Hepatocyte (in vitro differentiated cells): Measurements from ENCODE around the gene CASP7. TPM values are rescaled to one million over a fixed set of nuclear protein-coding genes. Genes with fewer than 3 reads are reported as not detected.

Source experiments
- DNase-seq: peaks from one replicate; pipeline ENCODE4 v3.0.0-alpha.2; 2016; ENCODE audit warnings: low spot score
- H2AFZ ChIP-seq: fragments of 200-600 bp; sonication (generic); 2 replicates; pipeline ENCODE4 v1.6.0; 2016; ENCODE audit warnings: antibody characterized with exemption, mild to moderate bottlenecking
- H3K27ac ChIP-seq: fragments of 200-600 bp; sonication (generic); 2 replicates; pipeline ENCODE4 v1.5.1; 2016; ENCODE audit warnings: mild to moderate bottlenecking
- H3K27me3 ChIP-seq: fragments of 200-600 bp; sonication (generic); 2 replicates; pipeline ENCODE4 v1.6.1; 2016
- H3K36me3 ChIP-seq: fragments of 200-600 bp; sonication (generic); replicated peaks from 2 replicates; pipeline ENCODE4 v1.5.1; 2016; ENCODE audit warnings: low read depth; ENCODE audit not compliant: insufficient read depth
- H3K4me1 ChIP-seq: fragments of 200-600 bp; sonication (generic); 2 replicates; pipeline ENCODE4 v1.5.1; 2016; ENCODE audit warnings: mild to moderate bottlenecking, moderate library complexity; ENCODE audit not compliant: insufficient read depth
- H3K4me2 ChIP-seq: fragments of 200-600 bp; sonication (generic); 2 replicates; pipeline ENCODE4 v1.6.0; 2016
- H3K4me3 ChIP-seq: fragments of 200-600 bp; sonication (generic); 2 replicates; pipeline ENCODE4 v1.5.1; 2016; ENCODE audit warnings: mild to moderate bottlenecking
- H3K79me2 ChIP-seq: fragments of 200-600 bp; sonication (generic); 2 replicates; pipeline ENCODE4 v1.6.0; 2017; ENCODE audit warnings: mild to moderate bottlenecking
- H3K9me2 ChIP-seq: fragments of 200-600 bp; sonication (generic); replicated peaks from 2 replicates; pipeline ENCODE4 v1.6.0; 2017; ENCODE audit warnings: mild to moderate bottlenecking; ENCODE audit not compliant: insufficient read depth
- H3K9me3 ChIP-seq: fragments of 200-600 bp; sonication (generic); 2 replicates; pipeline ENCODE4 v1.5.1; 2016; ENCODE audit warnings: low read depth, mild to moderate bottlenecking
- H4K20me1 ChIP-seq: fragments of 200-600 bp; sonication (generic); 2 replicates; pipeline ENCODE4 v1.6.0; 2016; ENCODE audit warnings: mild to moderate bottlenecking; ENCODE audit not compliant: insufficient read depth, poor library complexity, severe bottlenecking
- EZH2 ChIP-seq: fragments of 200-600 bp; sonication (generic); IDR thresholded peaks from 2 replicates; pipeline ENCODE4 v1.6.1; 2016; ENCODE audit warnings: antibody characterized with exemption, mild to moderate bottlenecking, borderline replicate concordance
- EZH2phosphoT487 ChIP-seq: fragments of 200-600 bp; sonication (generic); IDR thresholded peaks from one replicate; pipeline ENCODE4 v1.6.1; 2018; ENCODE audit warnings: antibody characterized with exemption, mild to moderate bottlenecking, low read depth, moderate library complexity; ENCODE audit not compliant: unreplicated experiment, severe bottlenecking
- WGBS: methylation state at CpG from one replicate; pipeline ENCODE4 v1.1.6; 2016; ENCODE audit warnings: low lambda C conversion rate; ENCODE audit errors: missing lambda C conversion rate; 5-methylcytosine and 5-hydroxymethylcytosine counted together
- polyA plus RNA-seq: library from polyadenylated mRNA; unstranded; fragments of >200 nt; fragmentation: Nextera tagmentation; extraction: Ambion mirVana; gene quantifications from 2 replicates; pipeline ENCODE4 v1.2.1, GENCODE V29; 2016
- total RNA-seq: library from RNA; depleted of rRNA; stranded (reverse); fragments of >200 nt; gene quantifications from 2 replicates; pipeline ENCODE4 v1.2.3, GENCODE V29; 2014
- TF ChIP-seq, protein P1 (sequence below): fragments of 200-600 bp; sonication (generic); IDR thresholded peaks from 2 replicates; pipeline ENCODE4 v1.5.1; 2016; ENCODE audit warnings: antibody characterized with exemption, mild to moderate bottlenecking; ENCODE audit not compliant: poor library complexity

Gene CASP7
- total RNA-seq (32.9 and 35.0 TPM in 2 replicates), polyA plus RNA-seq (19.8 and 24.8 TPM in 2 replicates)

DNA sequence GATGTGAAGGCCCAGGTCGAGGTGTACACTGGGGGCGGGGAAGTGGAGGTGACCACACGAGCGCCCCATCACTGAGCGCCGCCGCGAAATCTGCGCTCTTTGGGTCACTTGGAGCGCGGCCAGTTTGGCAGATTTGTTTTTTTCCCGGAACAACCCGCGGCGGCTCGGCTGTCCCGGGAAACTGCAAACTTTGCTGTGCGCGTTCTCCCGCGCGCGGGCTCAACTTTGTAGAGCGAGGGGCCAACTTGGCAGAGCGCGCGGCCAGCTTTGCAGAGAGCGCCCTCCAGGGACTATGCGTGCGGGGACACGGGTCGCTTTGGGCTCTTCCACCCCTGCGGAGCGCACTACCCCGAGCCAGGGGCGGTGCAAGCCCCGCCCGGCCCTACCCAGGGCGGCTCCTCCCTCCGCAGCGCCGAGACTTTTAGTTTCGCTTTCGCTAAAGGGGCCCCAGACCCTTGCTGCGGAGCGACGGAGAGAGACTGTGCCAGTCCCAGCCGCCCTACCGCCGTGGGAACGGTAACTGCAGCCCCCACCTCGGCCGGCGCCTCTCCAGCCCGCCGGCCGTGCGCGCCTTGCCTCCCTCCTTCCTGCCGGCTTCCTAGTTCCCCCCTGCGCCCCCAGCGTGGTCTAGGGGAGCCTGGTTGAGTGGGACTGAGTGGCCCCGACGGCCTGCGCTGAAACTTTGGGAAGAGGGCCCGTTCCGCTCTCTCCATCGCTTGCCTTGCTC is at the start of gene CASP7:
Gene CASP7 (plus strand): TSS at position 450 of the 727 bp plus-strand sequence. CDS start 17,582 bp downstream, outside the sequence.
- H3K9me2 ChIP-seq = no peaks in the 10 kb centered on the region
- H3K36me3 ChIP-seq = no peaks in the 10 kb centered on the region
- no peaks in the 10 kb centered on the region for H3K9me3 ChIP-seq
- H3K27me3 ChIP-seq = no peaks in the 10 kb centered on the region
- no peaks in the 10 kb centered on the region for H4K20me1 ChIP-seq
- under 1% methylated on average over 61 of the region's 68 CpGs for WGBS
- H3K4me3 ChIP-seq = peak within 1 kb of the TSS; percentile 83
- peak; percentile 92 for DNase-seq
- peaks cover 40% of the 10 kb centered on the region for H3K79me2 ChIP-seq
- H3K4me1 ChIP-seq = peaks cover 11% of the 10 kb centered on the region
- H3K27ac ChIP-seq = peak within 1 kb of the TSS; percentile 97
- H3K4me2 ChIP-seq = peak within 1 kb of the TSS; percentile 97
- TF ChIP-seq, protein P1, sequence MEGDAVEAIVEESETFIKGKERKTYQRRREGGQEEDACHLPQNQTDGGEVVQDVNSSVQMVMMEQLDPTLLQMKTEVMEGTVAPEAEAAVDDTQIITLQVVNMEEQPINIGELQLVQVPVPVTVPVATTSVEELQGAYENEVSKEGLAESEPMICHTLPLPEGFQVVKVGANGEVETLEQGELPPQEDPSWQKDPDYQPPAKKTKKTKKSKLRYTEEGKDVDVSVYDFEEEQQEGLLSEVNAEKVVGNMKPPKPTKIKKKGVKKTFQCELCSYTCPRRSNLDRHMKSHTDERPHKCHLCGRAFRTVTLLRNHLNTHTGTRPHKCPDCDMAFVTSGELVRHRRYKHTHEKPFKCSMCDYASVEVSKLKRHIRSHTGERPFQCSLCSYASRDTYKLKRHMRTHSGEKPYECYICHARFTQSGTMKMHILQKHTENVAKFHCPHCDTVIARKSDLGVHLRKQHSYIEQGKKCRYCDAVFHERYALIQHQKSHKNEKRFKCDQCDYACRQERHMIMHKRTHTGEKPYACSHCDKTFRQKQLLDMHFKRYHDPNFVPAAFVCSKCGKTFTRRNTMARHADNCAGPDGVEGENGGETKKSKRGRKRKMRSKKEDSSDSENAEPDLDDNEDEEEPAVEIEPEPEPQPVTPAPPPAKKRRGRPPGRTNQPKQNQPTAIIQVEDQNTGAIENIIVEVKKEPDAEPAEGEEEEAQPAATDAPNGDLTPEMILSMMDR = no peak
- TF ChIP-seq EZH2phosphoT487 (no peak), EZH2 (no peak)
- peak within 1 kb of the TSS; percentile 98 for H2AFZ ChIP-seq

DNA sequence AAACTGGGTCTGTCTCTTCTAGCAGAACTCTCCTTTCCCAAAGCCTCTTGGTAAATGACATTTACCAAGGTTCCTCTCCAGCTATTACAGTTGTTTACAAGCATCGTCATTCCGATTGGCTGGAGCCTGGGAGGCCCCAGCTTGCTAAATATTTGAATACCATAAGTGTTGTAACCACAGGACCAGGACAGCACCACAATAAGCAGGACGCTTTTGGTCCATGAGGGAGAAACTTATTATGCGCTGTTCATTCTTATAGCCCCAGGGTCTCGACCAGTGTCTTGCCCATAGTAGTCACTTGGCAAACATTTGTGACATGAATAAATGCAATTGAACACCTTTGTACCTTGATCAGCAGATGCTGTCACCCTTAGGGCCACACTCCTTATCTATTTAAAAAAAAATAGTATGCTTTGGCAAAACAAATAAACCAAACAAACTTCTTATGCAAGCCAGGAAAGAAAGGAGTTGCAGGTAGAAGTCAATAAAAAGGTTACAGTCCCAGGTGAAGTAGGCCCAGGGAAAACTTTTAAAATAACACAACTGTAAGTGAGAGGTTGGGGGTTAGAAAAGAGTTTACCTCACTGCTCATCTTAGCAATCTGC is 48.7 kb upstream of the CASP7 start:
- no peak overlapping the region for H3K27ac ChIP-seq
- H3K79me2 ChIP-seq = no peaks in the 10 kb centered on the region
- 83% methylated on average over 5 of the region's 5 CpGs for WGBS
- H3K9me3 ChIP-seq = no peaks in the 10 kb centered on the region
- no peak overlapping the region for H3K4me2 ChIP-seq
- DNase-seq = no peak
- no peak overlapping the region for H3K4me3 ChIP-seq
- TF ChIP-seq EZH2 = no peak
- H2AFZ ChIP-seq = no peak overlapping the region
- H3K36me3 ChIP-seq = no peaks in the 10 kb centered on the region
- no peaks in the 10 kb centered on the region for H3K27me3 ChIP-seq
- no peaks in the 10 kb centered on the region for H4K20me1 ChIP-seq
- H3K4me1 ChIP-seq = peaks cover 11% of the 10 kb centered on the region
- H3K9me2 ChIP-seq = no peaks in the 10 kb centered on the region

DNA sequence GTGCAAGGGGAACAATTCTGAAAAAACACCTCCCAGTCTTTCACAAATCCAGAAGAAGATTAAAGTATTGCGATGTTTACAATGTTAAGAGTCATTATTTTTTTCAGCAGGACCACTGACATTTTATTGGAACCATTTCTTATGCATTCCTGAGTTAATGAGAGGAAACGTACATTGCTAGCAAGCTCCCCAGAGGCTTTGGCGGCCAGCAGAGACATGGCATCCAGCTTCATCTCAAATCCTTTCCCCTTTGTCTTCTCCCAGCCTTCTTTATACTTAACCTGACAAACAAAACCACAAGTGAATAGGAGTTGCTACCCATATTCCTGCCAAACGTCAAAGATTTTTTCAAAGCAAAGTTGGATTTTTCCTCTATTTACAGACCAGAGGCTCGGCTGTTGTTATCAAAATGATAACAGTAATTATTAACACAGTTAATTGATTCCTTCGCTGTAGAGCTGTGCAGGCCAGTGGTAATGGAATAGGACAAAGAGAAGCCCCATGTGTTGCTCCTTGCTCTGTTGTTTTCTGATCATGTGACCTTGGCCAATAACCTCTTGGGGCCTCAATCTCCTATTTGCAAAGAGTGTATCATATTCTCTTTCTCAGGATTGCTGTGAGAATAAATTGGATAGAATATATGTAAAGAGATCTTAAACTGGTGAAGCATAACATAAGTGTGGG is 47.9 kb upstream of the CASP7 start:
- Histone ChIP-seq H3K9me3 (no peaks in the 10 kb centered on the region), H3K27me3 (no peaks in the 10 kb centered on the region), H3K36me3 (no peaks in the 10 kb centered on the region), H3K79me2 (no peaks in the 10 kb centered on the region), H3K4me2 (no peak overlapping the region), H3K9me2 (no peaks in the 10 kb centered on the region), H3K27ac (no peak overlapping the region), H3K4me1 (peaks cover 11% of the 10 kb centered on the region), H3K4me3 (no peak overlapping the region), H2AFZ (no peak overlapping the region), H4K20me1 (no peaks in the 10 kb centered on the region)
- TF ChIP-seq, protein P1 = no peak
- TF ChIP-seq EZH2phosphoT487 = no peak
- TF ChIP-seq EZH2 = no peak
- DNase-seq = no peak
- 50% methylated on average over 6 of the region's 6 CpGs for WGBS

DNA sequence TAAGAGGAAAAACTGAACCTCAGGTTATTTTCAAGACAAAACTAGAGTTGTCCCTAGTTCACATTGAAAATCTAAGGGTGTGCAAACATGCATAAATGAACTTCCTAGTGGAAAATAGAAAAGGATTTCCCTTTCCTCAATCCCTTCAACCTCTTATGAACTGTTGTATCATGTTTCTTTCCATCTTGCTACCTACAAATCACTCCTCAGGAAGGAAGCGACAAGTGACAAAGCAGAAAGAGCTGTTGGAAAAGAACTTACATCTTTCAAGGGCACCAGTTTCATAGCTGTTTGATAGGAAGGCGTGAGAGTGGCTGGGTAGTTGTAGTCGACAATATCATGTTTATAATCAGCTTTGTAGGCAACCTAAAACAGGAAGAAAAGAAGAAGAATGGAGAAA is 39.7 kb upstream of the CASP7 start:
- no peaks in the 10 kb centered on the region for H3K36me3 ChIP-seq
- no peak overlapping the region for H3K4me2 ChIP-seq
- DNase-seq = no peak
- no peak overlapping the region for H2AFZ ChIP-seq
- no peak overlapping the region for H3K27ac ChIP-seq
- H3K9me3 ChIP-seq = no peaks in the 10 kb centered on the region
- 89% methylated on average over 3 of the region's 3 CpGs for WGBS
- no peak overlapping the region for H3K4me3 ChIP-seq
- H3K79me2 ChIP-seq = no peaks in the 10 kb centered on the region
- TF ChIP-seq EZH2phosphoT487 = no peak
- no peak for TF ChIP-seq EZH2
- TF ChIP-seq, protein P1 = no peak
- H3K9me2 ChIP-seq = no peaks in the 10 kb centered on the region
- no peaks in the 10 kb centered on the region for H3K4me1 ChIP-seq
- H4K20me1 ChIP-seq = no peaks in the 10 kb centered on the region
- no peaks in the 10 kb centered on the region for H3K27me3 ChIP-seq
